HG02970 (cell line): ENCODE measurements around the gene PSKH1.

Source experiments
- ATAC-seq: cut with Tn5 transposase; IDR thresholded peaks from one replicate; pipeline ENCODE4 v1.9.1; 2021; ENCODE audit warnings: mild to moderate bottlenecking, moderate library complexity, moderate number of reproducible peaks; ENCODE audit not compliant: unreplicated experiment, low FRiP score

PSKH1 gene

DNA sequence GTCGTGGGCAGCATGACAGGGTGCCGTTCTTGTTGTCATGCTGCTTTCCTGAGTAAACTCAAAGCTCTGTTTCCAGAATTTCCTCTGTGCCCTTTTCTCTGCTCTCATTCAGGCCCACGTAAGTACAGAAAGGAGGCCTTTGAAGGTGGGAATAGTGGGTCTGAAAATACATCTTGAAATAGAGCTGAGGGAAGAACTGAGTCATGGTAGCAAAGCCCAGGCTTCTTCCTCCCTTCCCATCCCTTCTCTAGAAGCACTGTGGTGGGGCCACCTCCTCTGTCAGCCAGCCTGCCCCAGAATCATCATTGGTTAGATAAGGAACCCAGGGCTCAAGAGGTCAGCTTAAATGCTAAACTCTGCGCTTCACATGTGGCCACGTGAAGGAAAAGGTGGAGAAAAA is 29.2 kb downstream of the PSKH1 start:
- no peak for ATAC-seq

DNA sequence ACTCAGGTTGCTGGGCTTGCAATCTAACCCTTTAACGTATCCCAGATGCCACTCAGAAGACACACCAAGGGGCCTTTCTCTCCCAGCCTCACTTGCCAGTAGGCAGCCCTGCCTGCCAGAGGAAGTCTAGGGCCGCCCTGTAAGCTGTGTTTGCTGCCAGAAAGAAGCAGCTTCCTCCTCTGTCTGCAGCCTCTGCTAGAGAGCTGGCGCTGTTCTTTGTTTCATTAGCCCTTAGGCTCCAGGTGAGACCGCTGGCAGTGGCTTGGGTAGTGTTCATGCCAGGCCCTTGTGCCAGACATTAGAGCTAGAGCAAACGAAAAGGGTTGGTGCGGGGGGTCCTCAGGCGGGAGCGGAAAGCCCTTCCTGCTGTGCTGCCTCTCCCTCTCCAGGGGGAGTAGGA is 29.7 kb downstream of the PSKH1 start:
- no peak for ATAC-seq

DNA sequence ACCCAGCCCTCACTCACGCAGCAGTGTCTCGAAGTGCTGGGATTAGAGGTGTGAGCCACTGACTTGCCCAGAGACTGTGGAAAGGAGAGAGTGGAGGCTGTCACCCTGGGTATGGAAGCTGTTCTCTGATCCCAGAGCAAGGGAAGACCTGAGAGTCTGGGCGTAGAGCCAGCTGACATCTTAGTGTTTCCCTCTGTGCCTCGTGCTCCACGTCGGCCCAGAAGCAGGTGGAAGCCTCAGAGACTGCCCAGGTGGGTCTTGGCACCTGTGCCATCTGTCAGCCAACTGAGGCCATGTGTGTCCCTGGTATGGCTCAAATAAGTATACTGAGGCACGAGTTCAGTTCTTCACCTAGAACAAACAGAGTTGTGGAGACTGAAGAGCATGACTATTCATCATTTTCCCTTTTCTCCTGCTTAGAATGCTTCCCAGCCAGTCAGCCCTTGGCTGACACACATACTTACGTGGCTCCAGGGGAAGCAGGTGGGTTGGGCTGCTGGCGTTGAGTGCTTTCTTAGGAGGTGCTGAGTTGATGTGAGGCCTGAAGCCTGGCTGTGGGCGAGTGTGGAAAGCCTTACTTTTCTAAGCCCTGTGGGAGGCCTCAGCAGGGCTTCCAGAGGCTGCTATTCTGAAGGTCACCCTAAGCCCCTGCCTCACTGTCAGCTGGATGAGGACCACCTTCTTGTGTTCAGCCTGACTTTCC is 30.5 kb downstream of the PSKH1 start:
- ATAC-seq: no peak

DNA sequence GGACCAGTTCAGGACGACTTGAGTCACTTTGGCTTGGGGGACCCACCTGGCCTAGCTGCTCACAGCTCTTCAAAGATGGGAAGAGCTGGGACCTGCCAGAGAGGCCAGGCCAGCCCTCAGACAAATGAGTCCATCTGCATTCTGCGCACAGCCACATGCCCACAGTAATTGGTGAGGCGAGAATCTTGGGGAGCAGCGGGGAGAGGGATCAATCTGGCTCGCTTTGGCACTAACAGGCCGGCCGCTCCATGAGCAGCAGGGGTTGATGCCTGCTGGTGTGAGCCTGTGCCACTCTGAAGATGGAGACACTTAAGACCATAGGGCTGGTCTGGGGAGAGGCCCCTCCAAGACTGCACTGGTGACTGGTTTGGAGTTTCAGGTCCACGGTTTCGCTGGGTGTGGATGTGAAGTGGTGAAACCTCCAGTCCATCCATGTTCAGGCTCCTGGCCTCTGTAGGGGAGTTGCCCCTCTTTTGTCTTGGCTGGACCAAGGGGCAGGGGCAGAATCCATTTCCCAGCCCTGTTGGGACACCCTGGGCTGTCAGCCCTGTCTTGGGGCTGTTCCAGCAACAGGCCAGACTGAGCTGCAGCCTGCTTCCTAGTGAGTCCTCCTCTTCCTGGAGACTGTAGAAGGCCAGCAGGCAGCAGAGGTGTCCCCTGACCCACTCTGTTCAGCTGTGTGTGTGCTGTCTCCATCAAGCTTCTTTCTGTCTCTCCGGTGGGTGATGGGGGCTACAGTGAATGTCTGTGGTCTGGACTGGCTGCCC is 31.3 kb downstream of the PSKH1 start:
- no peak for ATAC-seq

DNA sequence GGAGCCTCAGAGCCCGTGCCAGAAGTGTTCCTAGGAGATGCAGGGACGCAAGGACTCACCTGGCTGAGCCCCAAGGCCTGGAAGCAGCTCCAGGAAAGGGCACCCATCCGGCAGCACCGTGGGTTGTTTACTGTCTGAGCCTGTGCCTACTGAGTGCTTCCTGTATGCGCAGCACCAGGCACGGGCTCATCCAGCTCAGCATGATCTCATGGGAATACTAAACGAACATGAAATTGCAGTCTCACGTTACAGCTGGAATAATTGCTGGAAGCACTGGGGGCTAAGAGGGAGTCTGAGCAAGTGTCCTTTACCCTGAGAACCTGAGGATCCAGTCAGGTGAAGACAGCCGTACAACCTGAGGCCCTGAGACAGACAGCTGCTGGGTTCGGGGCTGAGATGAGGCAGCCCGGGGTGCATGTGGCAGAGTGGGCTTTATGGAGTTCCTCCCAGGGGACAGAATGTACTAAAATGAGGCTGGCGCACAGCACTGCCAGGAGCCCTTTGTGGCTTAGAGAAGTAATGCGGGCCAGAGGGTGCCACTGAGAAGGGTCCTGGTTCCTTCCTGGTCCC is 33.2 kb downstream of the PSKH1 start:
- no peak for ATAC-seq

DNA sequence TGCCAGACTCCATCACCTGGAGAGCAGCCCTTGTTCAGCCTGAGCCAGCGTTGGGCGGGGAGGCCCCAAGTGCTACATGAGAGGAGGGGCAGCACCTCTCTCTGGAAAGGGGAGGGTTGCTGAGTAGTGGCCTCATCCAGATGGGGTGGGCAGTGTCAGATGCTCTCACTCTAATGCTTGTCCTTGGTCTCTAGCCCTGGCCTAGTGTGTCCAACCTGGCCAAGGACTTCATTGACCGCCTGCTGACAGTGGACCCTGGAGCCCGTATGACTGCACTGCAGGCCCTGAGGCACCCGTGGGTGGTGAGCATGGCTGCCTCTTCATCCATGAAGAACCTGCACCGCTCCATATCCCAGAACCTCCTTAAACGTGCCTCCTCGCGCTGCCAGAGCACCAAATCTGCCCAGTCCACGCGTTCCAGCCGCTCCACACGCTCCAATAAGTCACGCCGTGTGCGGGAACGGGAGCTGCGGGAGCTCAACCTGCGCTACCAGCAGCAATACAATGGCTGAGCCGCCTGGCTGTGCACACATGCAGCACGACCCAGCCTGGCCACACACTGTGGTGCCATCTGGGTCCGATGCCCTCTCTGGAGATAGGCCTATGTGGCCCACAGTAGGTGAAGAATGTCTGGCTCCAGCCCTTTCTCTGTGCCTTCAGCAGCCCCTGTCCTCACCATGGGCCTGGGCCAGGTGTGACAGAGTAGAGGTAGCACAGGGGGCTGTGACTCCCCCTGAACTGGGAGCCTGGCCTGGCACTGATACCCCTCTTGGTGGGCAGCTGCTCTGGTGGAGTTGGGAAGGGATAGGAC is 34.3 kb downstream of the PSKH1 start:
- ATAC-seq: no peak

DNA sequence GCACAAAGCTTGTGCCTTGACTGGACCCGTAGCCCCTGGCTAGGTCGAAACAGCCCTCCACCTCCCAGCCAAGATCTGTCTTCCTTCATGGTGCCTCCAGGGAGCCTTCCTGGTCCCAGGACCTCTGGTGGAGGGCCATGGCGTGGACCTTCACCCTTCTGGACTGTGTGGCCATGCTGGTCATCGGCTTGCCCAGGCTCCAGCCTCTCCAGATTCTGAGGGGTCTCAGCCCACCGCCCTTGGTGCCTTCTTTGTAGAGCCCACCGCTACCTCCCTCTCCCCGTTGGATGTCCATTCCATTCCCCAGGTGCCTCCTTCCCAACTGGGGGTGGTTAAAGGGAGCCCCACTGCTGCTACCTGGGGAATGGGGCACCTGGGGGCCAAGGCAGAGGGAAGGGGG is 35.1 kb downstream of the PSKH1 start:
- ATAC-seq: no peak

DNA sequence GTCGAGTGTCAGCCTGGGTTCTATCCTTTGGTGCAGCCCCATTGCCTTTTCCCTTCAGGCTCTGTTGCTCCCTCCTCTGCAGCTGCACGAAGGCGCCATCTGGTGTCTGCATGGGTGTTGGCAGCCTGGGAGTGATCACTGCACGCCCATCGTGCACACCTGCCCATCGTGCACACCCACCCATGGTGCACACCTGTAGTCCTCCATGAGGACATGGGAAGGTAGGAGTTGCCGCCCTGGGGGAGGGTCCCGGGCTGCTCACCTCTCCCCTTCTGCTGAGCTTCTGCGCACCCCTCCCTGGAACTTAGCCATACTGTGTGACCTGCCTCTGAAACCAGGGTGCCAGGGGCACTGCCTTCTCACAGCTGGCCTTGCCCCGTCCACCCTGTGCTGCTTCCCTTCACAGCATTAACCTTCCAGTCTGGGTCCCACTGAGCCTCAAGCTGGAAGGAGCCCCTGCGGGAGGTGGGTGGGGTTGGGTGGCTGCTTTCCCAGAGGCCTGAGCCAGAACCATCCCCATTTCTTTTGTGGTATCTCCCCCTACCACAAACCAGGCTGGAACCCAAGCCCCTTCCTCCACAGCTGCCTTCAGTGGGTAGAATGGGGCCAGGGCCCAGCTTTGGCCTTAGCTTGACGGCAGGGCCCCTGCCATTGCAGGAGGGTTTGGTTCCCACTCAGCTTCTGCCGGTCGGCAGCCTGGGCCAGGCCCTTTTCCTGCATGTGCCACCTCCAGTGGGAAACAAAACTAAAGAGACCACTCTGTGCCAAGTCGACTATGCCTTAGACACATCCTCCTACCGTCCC is 35.7 kb downstream of the PSKH1 start:
- no peak for ATAC-seq

DNA sequence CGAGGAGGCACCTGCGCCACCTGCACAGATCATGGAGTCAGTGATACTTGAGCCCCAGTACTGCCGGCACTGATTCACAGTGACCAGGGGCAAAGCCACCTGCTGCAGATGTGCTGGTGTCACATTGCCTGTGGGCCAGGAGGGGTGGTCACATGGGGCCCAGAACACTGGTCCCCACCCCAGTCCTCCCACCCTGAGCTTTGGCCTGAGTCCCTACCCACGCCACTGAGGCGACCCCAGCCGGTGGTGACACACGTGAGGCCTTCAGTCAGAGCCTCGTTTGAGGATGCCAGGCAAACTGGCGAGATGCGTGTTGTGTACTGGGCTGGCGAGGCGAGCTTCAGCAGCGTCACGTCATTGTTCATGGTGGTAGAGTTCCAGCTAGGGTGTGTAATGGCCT is 37.1 kb downstream of the PSKH1 start:
- ATAC-seq: no peak

DNA sequence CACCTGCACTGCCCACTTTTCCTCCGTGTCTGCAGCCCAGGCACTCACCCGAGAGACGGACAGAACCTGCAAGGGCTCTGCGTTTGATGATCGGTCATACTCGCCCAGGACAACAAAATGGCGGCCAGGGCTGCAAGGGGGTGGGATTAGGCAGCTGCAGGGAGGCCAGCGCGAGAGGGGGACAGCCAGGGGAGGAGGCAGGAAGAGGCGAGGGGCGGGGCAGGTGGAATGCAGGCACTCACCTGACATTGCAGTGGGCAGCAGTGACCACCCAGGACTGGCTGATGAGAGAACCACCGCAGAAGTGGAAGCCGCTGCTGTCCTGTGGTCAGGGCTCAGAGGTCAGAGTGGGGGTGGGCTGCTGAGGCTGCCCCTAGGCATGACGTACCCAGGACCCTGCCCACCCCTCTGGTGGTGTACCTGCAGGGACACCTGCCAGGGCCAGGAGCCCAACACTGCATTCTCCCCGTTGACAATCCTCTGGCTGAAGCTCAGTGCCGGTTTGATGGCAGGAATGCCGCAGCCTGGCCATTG is 37.7 kb downstream of the PSKH1 start:
- ATAC-seq: no peak

DNA sequence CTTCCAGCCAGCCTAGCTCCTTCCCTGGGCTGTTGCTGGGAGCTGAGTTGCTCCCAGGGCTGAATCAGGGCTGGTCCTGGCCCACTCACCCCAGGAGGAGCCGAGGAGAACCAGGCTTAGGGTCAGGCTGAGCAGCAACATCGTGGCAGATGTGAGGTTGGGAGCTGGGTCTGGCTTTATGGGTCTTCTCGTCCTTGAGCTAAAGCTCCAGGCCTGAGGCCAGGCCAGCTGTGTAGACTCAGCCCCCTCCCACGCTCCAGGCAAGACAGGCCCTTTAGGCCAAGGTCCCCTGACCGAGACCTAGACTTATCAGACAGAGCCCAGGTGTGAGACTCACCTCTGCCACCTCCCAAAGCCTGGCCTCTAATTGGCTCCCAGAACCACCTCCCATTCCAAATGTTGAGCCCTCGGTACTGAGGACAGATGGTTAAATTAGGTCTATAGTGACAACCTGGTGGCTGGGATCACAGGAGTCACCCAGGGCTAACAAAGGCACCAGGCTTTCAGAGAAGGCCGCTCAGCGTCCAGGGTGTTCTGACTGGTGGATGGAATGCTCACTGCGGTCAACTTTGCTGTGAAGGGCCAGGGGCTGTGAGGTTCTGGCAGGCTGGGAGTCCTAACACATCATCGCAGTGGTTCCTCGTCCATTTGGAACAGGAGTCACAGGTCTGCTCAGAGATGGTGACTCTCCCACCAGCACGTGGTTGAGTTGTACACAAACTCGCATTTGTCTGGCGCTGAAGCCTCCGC is 38.8 kb downstream of the PSKH1 start, which contains the start of gene CTRL:
CTRL (minus strand) TSS at position 151 of the 750 bp plus-strand sequence; CDS start at position 141, 10 bp downstream.
- no peak for ATAC-seq

DNA sequence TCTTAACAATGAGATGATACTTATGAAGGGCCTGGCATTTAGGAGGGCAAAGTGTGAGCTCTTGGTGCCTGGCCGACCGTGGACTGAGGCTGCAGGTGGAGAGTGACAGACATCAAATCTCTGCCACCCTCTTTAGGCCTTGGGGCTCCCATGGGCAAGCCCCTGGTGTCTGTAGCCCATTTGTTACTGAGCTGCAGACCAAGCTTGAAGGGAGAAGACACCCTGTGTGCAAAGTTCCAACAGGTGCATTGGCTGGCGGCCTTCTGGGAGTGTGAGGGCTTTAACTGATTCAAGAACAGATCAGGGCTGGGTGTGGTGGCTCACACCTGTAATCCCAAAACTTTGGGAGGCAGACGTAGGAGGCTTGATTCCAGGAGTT is 39.4 kb downstream of the PSKH1 start:
- no peak for ATAC-seq

DNA sequence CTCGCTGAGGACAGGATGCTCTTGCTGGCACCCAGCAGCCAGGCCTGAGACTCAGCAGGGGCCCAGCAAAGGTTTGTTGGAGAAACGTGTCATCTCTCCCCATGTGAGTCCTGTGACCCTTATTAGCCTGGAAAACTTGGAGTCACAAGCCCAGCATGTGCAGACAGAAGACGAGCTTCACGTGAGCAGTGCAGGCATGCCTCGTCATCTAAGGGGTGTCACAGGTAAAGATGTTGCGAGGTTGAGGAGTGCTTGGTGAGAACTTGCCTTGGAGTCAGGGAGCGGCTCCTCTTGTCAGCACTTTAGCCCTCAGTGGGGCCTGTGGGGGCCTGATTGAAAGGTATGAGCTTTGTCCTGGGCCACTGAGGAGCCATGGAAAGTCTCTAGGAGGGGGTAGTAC is 40.8 kb downstream of the PSKH1 start:
- ATAC-seq: no peak

DNA sequence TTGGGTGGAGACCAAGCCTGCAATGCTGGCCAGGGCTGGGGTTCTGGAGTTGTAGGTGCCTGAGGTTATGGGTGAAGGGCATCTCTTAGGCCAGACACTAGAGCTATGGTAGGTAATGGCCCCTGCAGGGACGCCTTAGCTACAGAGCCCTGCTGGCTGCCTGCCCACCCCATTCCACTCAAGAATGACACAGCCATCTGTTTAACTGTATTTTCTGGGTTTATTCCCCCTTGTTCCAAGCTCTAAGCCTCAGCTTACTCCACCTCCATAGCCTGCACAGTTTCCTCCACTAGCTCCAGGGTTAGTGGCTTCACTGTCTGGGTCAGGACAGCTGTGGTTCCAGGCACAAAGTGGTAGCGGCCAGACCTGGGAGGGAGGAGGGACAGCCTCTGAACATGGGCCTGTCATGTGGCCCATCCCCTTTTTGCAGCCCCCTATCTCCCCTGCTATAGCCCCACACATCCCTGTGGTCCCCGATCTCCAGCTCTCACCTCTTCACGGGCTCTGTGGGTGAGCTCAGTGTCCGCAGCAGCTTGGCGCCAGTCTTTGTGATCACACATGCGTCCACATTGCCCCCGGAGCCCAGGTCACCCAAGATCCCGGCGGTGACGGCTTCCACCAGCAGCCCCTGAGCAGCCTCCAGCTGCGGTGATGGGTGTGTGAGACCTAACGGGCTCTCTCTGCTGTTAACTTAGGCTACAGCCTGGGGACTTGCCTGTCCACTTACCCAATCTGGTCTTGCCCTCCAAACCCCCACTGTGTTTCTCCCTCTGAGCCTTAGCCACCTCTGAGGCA is 41.4 kb downstream of the PSKH1 start:
- ATAC-seq: no peak

DNA sequence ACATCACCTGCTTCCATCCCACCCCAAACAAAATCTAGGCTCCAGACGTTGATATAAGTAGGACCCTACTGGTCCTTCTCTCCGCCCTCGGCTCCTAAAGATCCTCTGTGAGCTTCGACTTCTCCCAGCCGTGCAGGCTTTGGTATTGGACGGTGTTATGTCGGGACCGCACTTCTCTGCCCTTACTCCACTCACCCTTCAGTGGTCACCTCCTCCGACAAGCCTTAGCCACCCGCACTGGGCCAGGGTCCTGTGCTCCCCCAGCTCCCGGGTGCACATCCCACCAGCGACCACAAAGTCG is 42.0 kb downstream of the PSKH1 start:
- ATAC-seq: no peak

DNA sequence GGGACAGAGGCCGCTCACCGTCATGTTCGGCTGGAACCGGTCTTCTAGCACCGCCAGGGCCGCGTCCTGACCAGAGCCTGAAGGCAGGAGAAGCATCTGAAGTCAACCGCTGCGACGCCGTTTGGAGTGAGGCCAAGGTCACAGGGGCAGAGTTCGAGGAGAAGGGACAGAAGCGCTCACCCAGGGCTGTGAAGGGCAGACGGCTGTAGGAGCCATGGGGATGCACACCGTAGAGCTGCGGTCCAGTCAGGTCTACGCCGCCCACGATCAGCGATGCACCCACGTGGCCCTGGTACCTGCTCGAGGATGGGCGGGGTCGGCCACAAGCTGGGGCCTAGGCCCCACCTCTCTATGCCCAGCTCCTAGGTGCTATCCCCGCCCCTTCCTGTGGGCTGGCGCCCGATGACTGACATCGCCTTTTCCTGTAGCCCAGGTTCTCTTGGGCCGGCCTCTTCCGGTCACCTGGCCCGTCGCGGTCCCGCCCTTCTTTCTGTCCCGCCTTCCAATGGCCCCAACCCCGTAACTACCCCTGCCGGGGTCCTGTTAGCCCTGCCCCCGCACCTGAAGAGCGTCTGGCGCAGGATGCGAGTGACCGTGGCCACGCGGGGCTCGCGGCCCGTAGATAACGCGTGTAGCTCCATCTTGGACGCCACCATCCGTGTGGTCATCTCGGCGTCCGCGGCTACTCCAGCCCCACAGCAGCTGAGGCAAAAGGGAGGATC is 42.5 kb downstream of the PSKH1 start:
- ATAC-seq: peak; percentile 86

DNA sequence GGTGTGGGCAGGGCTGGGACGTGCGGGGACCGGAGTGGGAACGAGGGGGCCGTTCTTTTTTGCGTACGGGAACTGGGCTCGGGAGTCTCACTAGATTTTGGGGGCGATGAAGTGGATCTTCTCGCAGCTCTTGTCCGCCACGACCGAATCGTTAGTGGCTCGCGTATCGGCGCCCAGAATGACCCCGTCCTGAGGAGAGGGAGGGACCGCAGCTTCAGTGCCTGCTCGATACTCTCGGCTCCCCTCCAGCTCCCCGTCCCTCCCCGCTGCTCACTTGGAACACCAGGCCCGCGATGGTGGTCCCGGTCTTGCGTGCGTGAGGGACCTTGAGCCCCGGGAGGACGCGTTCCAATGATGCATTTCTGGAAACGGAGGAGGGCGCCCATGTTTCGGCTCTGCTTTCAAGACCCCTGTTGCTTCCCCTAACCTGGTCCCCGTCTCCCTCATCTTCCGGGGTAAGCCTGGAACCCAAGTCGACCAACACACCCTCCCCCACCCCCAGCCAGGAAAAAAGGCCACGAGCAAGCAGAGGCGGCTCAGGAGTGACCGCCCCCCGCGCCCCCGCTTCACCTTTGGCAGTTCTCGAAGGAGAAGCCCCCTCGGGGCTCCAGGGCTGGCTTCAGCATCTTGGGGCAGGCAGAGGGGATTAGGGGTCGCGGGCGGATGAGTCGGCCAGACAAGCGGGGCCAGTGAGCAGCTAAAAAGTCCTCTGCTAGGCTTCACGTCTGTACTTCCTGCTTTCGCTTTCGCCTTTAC is 43.2 kb downstream of the PSKH1 start, which contains the start of gene PSMB10:
PSMB10 (minus strand) TSS at position 727 of the 756 bp plus-strand sequence; CDS start at position 626, 101 bp downstream.
- no peak for ATAC-seq
